ENCODE results near the gene LRP1B.

Gene LRP1B

GRCh38 chr2:141038341-141038740, 1092.5 kb downstream of the LRP1B start:
- no peak for TF ChIP-seq CTCF (IDR thresholded peaks at IDR 0.05; ENCODE audit: insufficient read depth, low read depth, low read length, missing control alignments)
- DNase-seq (ENCODE audit: low read depth), result no peak
- no peak overlapping the region for H3K4me3 ChIP-seq (ENCODE audit: low read depth, low read length)

GRCh38 chr2:141037361-141037760, 1093.5 kb downstream of the LRP1B start:
- no peak overlapping the region for H3K4me3 ChIP-seq (ENCODE audit: low read depth, low read length)
- TF ChIP-seq CTCF (IDR thresholded peaks at IDR 0.05; ENCODE audit: insufficient read depth, low read depth, low read length, missing control alignments), result no peak
- no peak for DNase-seq (ENCODE audit: low read depth)

GRCh38 chr2:141035846-141036420, 1094.9 kb downstream of the LRP1B start:
- no peak for DNase-seq (ENCODE audit: low read depth)
- H3K4me3 ChIP-seq (ENCODE audit: low read depth, low read length), result no peak overlapping the region
- TF ChIP-seq CTCF (IDR thresholded peaks at IDR 0.05; ENCODE audit: insufficient read depth, low read depth, low read length, missing control alignments), result no peak

- no peak for TF ChIP-seq CTCF (IDR thresholded peaks at IDR 0.05; ENCODE audit: insufficient read depth, low read depth, low read length, missing control alignments)
- no peak overlapping the region for H3K4me3 ChIP-seq (ENCODE audit: low read depth, low read length)
- no peak for DNase-seq (ENCODE audit: low read depth)
Observed at GRCh38 chr2:141029428-141030078, 1101.3 kb downstream of the LRP1B start.

GRCh38 chr2:141027221-141027620, 1103.6 kb downstream of the LRP1B start:
- no peak for TF ChIP-seq CTCF (IDR thresholded peaks at IDR 0.05; ENCODE audit: insufficient read depth, low read depth, low read length, missing control alignments)
- H3K4me3 ChIP-seq (ENCODE audit: low read depth, low read length), result no peak overlapping the region
- DNase-seq (ENCODE audit: low read depth), result no peak

- DNase-seq (ENCODE audit: low read depth), result no peak
- no peak overlapping the region for H3K4me3 ChIP-seq (ENCODE audit: low read depth, low read length)
- TF ChIP-seq CTCF (IDR thresholded peaks at IDR 0.05; ENCODE audit: insufficient read depth, low read depth, low read length, missing control alignments), result no peak
Observed at GRCh38 chr2:141021611-141022010, 1109.2 kb downstream of the LRP1B start.

GRCh38 chr2:141021109-141021508, 1109.7 kb downstream of the LRP1B start:
- no peak overlapping the region for H3K4me3 ChIP-seq (ENCODE audit: low read depth, low read length)
- no peak for DNase-seq (ENCODE audit: low read depth)
- TF ChIP-seq CTCF (IDR thresholded peaks at IDR 0.05; ENCODE audit: insufficient read depth, low read depth, low read length, missing control alignments), result no peak
